ENCODE results near the gene DDIT4.
"Not testable (repeated sequence)": the region's sequence is repeated elsewhere in the genome, so short reads cannot be mapped to it uniquely, and the experiment has no call there.

DDIT4 gene

DNA sequence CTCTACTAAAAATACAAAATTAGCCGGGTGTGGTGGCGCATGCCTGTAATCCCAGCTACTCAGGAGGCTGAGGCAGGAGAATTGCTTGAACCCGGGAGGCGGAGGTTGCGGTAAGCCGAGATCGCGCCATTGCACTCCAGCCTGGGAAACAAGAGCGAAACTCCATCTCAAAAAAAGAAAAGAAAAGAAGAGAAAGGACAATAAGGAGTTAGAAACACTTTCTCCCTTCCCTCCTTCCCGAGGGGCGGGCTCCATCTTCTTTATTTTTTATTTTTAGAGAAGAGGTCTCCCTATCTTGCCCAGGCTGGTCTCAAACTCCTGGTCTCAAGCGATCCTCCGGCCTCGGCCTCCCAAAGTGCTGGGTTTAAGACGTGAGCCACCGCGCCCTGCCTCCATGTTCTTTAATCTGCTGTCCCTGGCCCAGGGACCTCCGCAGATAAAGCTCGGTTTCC lies 23.1 kb downstream of the DDIT4 start:
- peak overlapping the region; percentile 28 for H3K4me3 ChIP-seq (ENCODE audit: low read depth, low read length)
- not testable (repeated sequence) for DNase-seq (ENCODE audit: low read depth)
- peak; percentile 70 for TF ChIP-seq POLR2A (IDR thresholded peaks at IDR 0.05; ENCODE audit: extremely low read depth, insufficient read length)

DNA sequence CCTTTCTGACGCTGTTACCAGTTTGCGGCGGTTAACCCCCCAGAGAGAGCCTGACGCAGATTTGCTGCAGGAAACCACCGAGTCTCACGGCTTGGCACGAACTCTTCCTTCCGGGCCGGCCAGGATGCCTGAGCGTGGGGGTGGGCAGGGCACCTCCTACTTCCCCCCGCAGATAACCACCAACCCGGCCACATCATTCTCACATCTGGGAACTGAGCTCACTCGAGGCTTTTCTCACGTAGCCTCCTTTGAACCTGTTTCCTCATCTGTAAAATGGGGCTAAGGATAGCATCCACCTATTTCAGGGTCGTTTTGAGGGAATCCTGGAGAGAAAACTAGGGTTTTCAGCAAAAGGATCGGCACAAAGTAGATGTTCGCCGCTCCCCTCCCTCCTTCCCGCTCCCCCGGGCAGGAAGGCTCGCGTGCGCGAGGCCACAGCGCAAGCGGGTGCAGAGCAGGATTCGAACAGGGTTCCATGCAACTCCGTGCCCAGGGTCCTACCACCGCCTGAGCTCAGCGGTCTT lies 23.6 kb downstream of the DDIT4 start:
- TF ChIP-seq, protein P1, sequence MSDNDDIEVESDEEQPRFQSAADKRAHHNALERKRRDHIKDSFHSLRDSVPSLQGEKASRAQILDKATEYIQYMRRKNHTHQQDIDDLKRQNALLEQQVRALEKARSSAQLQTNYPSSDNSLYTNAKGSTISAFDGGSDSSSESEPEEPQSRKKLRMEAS (IDR thresholded peaks at IDR 0.05; ENCODE audit: low read depth, low read length): 0 out of 2 replicates have a peak, but pooled peaks have one; percentile 20
- TF ChIP-seq MYC (IDR thresholded peaks at IDR 0.05; ENCODE audit: low read depth, low read length): peak; percentile 58; the same call in 1 of the 2 replicates
- TF ChIP-seq, protein P2, sequence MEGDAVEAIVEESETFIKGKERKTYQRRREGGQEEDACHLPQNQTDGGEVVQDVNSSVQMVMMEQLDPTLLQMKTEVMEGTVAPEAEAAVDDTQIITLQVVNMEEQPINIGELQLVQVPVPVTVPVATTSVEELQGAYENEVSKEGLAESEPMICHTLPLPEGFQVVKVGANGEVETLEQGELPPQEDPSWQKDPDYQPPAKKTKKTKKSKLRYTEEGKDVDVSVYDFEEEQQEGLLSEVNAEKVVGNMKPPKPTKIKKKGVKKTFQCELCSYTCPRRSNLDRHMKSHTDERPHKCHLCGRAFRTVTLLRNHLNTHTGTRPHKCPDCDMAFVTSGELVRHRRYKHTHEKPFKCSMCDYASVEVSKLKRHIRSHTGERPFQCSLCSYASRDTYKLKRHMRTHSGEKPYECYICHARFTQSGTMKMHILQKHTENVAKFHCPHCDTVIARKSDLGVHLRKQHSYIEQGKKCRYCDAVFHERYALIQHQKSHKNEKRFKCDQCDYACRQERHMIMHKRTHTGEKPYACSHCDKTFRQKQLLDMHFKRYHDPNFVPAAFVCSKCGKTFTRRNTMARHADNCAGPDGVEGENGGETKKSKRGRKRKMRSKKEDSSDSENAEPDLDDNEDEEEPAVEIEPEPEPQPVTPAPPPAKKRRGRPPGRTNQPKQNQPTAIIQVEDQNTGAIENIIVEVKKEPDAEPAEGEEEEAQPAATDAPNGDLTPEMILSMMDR (IDR thresholded peaks at IDR 0.05; ENCODE audit: low read depth, low read length): no peak
- peak; percentile 44 for TF ChIP-seq POLR2A (IDR thresholded peaks at IDR 0.05; ENCODE audit: extremely low read depth, insufficient read length)
- peak; percentile 99 for DNase-seq (ENCODE audit: low read depth)
- H3K4me3 ChIP-seq (ENCODE audit: low read depth, low read length): peak overlapping the region; percentile 57

- peak overlapping the region; percentile 57 for H3K4me3 ChIP-seq (ENCODE audit: low read depth, low read length)
- TF ChIP-seq, protein P2 (IDR thresholded peaks at IDR 0.05; ENCODE audit: low read depth, low read length): no peak
- TF ChIP-seq, protein P1 (IDR thresholded peaks at IDR 0.05; ENCODE audit: low read depth, low read length): peak; percentile 64
- TF ChIP-seq MYC (IDR thresholded peaks at IDR 0.05; ENCODE audit: low read depth, low read length) (peak; percentile 65), POLR2A (IDR thresholded peaks at IDR 0.05; ENCODE audit: extremely low read depth, insufficient read length) (peak; percentile 58)
- peak; percentile 97 for DNase-seq (ENCODE audit: low read depth)
Measured at GRCh38 chr10:72297805-72298591, 24.3 kb downstream of the DDIT4 start.

DNA sequence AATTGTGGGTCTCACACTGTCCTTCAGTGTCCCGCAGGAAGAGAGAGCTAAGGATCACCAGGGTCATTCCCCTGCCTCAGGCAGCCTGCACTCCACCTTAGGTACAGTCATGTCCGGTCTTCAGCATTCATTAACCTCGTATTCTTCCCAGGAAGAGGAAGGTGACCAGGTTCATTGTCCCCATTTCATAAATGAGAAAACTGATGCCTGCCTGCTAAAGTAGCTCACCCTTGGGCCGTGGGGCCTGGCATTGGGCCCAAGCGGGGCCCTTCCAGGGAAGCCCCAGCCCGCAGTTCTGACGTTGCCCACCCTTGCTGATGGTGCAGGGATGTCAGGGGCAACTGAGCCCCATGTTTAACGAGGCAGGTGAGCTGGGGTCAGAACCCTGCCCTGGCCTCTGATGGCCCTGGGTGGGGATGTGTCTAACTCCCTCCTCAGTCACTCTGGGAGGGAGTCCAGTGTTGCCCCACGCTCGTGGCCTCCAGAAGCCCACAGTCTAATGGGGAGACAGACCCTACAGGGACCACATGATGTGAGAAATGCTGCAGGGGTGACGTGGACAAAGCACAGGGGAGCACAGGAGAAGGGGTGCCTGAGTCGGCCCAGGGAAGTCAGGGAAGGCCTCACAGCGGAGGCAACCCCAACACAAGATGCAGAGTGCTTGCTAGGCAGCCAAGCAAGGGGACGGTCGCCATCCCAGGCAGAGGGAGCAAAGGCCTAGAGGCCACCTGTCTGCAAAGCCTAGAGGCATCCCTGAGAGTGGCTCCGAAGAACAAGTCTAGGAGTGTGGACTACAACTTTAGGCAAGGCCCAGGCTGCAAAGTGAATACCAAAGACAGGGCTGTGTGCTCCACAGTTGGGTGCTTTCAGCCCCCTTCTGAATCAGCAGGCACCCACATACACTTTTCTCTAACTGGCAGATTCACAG lies 25.1 kb downstream of the DDIT4 start:
- no peak for DNase-seq (ENCODE audit: low read depth)
- TF ChIP-seq, protein P1 (IDR thresholded peaks at IDR 0.05; ENCODE audit: low read depth, low read length): no peak
- TF ChIP-seq, protein P2 (IDR thresholded peaks at IDR 0.05; ENCODE audit: low read depth, low read length): no peak
- no peak for TF ChIP-seq MYC (IDR thresholded peaks at IDR 0.05; ENCODE audit: low read depth, low read length)
- TF ChIP-seq POLR2A (IDR thresholded peaks at IDR 0.05; ENCODE audit: extremely low read depth, insufficient read length): no peak
- H3K4me3 ChIP-seq (ENCODE audit: low read depth, low read length): no peak overlapping the region

DNA sequence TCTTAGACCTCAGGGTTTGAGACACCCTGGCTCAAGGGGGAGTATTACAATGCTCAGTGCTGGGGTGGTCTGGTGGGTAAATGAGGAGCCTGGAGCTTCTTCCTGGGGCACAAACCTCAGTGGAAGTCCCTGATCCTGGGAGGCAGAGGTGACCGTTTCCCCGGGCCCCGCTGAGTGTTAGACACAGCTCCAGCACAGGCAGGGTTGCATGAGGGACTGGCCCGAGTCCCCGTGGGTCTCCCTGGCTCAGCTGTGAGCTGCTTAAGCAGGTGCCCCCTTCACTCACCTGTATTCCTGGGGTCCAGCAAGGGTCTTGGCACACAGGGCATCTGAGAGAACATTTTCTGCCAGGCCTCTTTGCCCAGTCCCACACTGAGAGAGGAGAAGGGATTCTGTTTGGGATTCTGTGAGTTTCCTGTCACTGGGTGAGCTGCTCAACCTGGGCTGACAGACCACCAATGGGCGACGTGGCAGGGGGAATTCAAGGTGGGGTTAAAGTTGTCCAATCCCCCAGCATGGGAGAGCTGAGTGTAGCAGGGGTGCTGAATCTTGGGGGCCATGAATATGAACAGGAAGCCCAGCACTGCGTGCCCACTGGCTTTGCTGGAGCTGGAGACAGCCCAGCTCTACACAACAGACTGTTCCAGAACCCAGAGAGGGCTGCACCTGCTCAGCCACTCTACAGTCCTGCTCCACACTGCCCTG lies 29.9 kb downstream of the DDIT4 start:
- TF ChIP-seq POLR2A (IDR thresholded peaks at IDR 0.05; ENCODE audit: extremely low read depth, insufficient read length) (no peak), MYC (IDR thresholded peaks at IDR 0.05; ENCODE audit: low read depth, low read length) (no peak)
- TF ChIP-seq, protein P2 (IDR thresholded peaks at IDR 0.05; ENCODE audit: low read depth, low read length): no peak
- TF ChIP-seq, protein P1 (IDR thresholded peaks at IDR 0.05; ENCODE audit: low read depth, low read length): no peak
- DNase-seq (ENCODE audit: low read depth): no peak
- H3K4me3 ChIP-seq (ENCODE audit: low read depth, low read length): no peak overlapping the region

All from NB4 (cell line).